T-cell (primary cell): ENCODE measurements around the gene MYH9. TPM values are rescaled to one million over a fixed set of nuclear protein-coding genes. Genes with fewer than 3 reads are reported as not detected.
"Not testable (repeated sequence)": the region's sequence is repeated elsewhere in the genome, so short reads cannot be mapped to it uniquely, and the experiment has no call there.

ENCODE experiments used
- ATAC-seq, 4 experiments: fragments of 200-7000 bp in 3 of 4; fragments of 150-1000 bp in 1 of 4; cut with Tn5 transposase; replicated peaks in 1 of 4; 1 replicate in 3 of 4; 2 replicates in 1 of 4; pipeline ENCODE4 v1.10.0; 2021; ENCODE audit warnings: moderate library complexity in 3 of 4, mild to moderate bottlenecking in 2 of 4, moderate number of reproducible peaks in 1 of 4
- CTCF ChIA-PET, 2 donors: fragments of 300-600 bp; sonication (Branson Sonifier 250); formaldehyde crosslinking; loops; one replicate each; lab custom pipeline; 2022; ENCODE audit warnings: antibody characterized with exemption in 2 of 2; lab: Charles Lee
- POLR2A ChIA-PET, 2 donors: fragments of 300-600 bp; sonication (Branson Sonifier 250); formaldehyde crosslinking; loops; one replicate each; lab custom pipeline; 2022; ENCODE audit warnings: antibody characterized with exemption in 2 of 2; lab: Charles Lee
- DNase-seq, 35 experiments: peaks; one replicate each; pipeline versions ENCODE4 v3.0.0 to v3.0.0-alpha.2; 2013 to 2023
- H3K27ac ChIP-seq: one replicate; pipeline ENCODE4 v1.5.1; 2013; ENCODE audit warnings: low read length
- H3K27me3 ChIP-seq, 2 experiments: replicated peaks in 1 of 2; 1 replicate in 1 of 2; 2 replicates in 1 of 2; pipeline versions ENCODE4 v1.6.1 to v1.7.0; 2013; ENCODE audit warnings: low read length in 1 of 2, mixed read lengths in 1 of 2; ENCODE audit not compliant: control insufficient read depth in 2 of 2, insufficient read depth in 2 of 2; ENCODE audit errors: extremely low read depth in 1 of 2
- H3K36me3 ChIP-seq, 2 donors: 1 replicate in 1 of 2; 2 replicates in 1 of 2; pipeline versions ENCODE4 v1.6.1 to v1.7.0; 2013; ENCODE audit warnings: low read length in 1 of 2; ENCODE audit not compliant: control insufficient read depth in 2 of 2, insufficient read depth in 1 of 2; ENCODE audit errors: extremely low read depth in 1 of 2
- H3K4me1 ChIP-seq, 2 experiments: 1 replicate in 1 of 2; 2 replicates in 1 of 2; pipeline versions ENCODE4 v1.6.1 to v1.7.0; 2013; ENCODE audit warnings: low read length in 2 of 2, mixed read lengths in 1 of 2; ENCODE audit not compliant: insufficient read depth in 2 of 2, control insufficient read depth in 1 of 2; ENCODE audit errors: extremely low read depth in 1 of 2
- H3K4me3 ChIP-seq, 2 donors: 1 replicate in 1 of 2; 2 replicates in 1 of 2; pipeline versions ENCODE4 v1.5.1 to v1.7.0; 2013; ENCODE audit warnings: mild to moderate bottlenecking in 2 of 2, low read length in 1 of 2, moderate library complexity in 1 of 2; ENCODE audit not compliant: control insufficient read depth in 1 of 2; ENCODE audit errors: extremely low read depth in 1 of 2
- H3K9me3 ChIP-seq: 2 replicates; pipeline ENCODE4 v1.7.0; 2013
- H3K27ac Mint-ChIP-seq, 2 donors: one replicate each; pipeline ENCODE4 v1.8.0; 2020 to 2021; ENCODE audit warnings: mild to moderate bottlenecking in 2 of 2, mixed read lengths in 2 of 2
- H3K27me3 Mint-ChIP-seq, 2 donors: one replicate each; pipeline ENCODE4 v1.8.0; 2021 to 2022; ENCODE audit warnings: mixed read lengths in 2 of 2
- H3K36me3 Mint-ChIP-seq: one replicate; pipeline ENCODE4 v1.8.0; 2021; ENCODE audit warnings: mixed read lengths
- H3K4me1 Mint-ChIP-seq, 3 donors: one replicate each; pipeline ENCODE4 v1.8.0; 2020 to 2022; ENCODE audit warnings: mixed read lengths in 3 of 3, mild to moderate bottlenecking in 1 of 3
- H3K4me3 Mint-ChIP-seq, 3 donors: one replicate each; pipeline ENCODE4 v1.8.0; 2020 to 2022; ENCODE audit warnings: mild to moderate bottlenecking in 3 of 3, mixed read lengths in 3 of 3, moderate library complexity in 3 of 3
- H3K9me3 Mint-ChIP-seq, 3 donors: one replicate each; pipeline ENCODE4 v1.8.0; 2020 to 2022; ENCODE audit warnings: mixed read lengths in 3 of 3
- WGBS: methylation state at CpG from one replicate; pipeline ENCODE4 v1.1.5; 2013; ENCODE audit warnings: missing lambda C conversion rate; ENCODE audit not compliant: insufficient coverage; 5-methylcytosine and 5-hydroxymethylcytosine counted together
- total RNA-seq, 35 experiments: library from RNA in 6 of 35; stranded (reverse) in 6 of 35; fragments of 120-200 nt in 1 of 35; gene quantifications; one replicate each; pipeline versions ENCODE4 v1.2.1 to v1.2.4 and lab custom pipeline; 2013 to 2026

MYH9 gene
- total RNA-seq, 5 donors from 2014 or later (not counting 1 experiment from before 2014, with no cell fraction given), result 816 to 1,109 (median 896) TPM

DNA sequence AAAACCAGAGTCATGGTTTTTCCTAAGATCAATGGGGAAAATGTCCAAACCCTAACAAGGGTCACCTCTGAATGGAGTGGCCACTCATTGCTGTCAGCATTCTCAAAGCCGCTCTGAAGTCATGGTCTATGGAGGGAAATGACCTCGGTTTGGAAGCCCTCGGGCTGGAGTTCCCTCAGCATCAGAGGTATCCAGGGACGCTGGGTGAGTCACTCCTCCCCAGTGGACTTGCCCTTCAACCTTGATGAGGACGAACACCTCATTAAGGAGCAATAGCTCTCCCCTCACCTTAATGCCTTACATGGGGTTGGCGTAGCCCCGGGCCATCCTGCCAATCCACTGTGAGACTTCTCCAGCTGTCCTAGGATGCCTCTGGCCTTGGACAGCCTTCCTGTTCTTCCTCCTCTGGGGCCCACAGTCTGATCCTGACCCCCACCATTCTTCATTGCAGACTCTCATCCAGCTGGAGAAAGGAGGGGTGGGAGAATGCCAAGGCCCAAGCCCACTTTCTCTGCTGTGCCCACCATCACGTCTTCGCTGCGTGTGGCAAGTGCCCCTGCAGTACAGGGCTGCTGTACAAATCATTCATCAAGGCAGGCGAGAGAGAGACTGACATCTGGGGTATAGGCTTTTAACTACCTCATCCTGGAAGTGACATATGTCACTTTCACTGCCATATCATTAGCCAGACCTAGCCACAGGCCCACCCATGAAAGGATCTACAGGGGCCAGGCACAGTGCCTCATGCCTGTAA, 25.4 kb upstream of the MYH9 start:
- ATAC-seq, result no peak
- POLR2A ChIA-PET, result interaction anchor here in 1 of 2 donors (0.7 kb wide), 1 partner anchor 41 kb away, joined by 10 read pairs; no protein-coding TSS in a partner anchor
- H3K36me3 Mint-ChIP-seq, result no peaks in the 10 kb centered on the region
- H3K27ac ChIP-seq, result no peak overlapping the region
- H3K4me3 Mint-ChIP-seq, result no peak overlapping the region
- peaks cover 30 to 50% (median 35%) of the 10 kb centered on the region in 3 donors for H3K4me1 Mint-ChIP-seq
- H3K27me3 ChIP-seq, result no peaks in the 10 kb centered on the region
- H3K27me3 Mint-ChIP-seq, result no peaks in the 10 kb centered on the region
- no peaks in the 10 kb centered on the region for H3K36me3 ChIP-seq
- DNase-seq, result no peak
- H3K9me3 Mint-ChIP-seq, result no peaks in the 10 kb centered on the region
- H3K9me3 ChIP-seq, result no peaks in the 10 kb centered on the region
- no peak overlapping the region for H3K27ac Mint-ChIP-seq
- peaks cover 6 to 48% of the 10 kb centered on the region in 2 experiments for H3K4me1 ChIP-seq
- no peak overlapping the region for H3K4me3 ChIP-seq
- CTCF ChIA-PET, result interaction anchor here in 1 of 2 donors (0.7 kb wide), 1 partner anchor 88 kb away, joined by 4 read pairs; no protein-coding TSS in a partner anchor
- 88% methylated on average over 5 of the region's 11 CpGs for WGBS

DNA sequence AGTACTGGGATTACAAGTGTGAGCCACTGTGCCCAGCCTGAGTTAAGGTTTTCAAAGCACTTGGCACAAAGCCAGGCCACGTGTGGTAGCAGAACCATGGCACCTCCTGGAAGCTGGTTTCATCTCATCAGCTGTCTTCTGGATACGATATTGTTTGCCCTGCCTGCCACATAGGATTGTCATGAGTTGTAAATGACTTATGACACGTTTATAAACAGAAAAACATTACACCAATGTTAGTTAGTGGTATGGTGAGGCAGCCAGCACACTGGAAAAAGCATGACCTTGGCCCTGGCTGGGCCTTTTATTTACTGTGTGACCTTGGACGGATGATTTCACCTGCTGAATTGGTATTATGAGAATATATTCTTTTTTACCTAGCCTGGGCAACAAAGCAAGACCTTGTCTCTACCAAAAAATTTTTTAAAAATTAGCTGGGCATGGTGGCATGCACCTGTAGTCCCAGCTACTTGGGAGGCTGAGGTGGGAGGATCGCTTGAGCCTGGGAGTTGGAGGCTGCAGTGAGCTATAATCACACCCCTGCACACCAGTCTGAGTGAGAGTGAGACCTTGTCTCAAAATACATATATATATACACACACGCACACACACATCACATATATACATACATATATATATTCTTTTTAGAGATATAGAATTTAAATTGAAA, 24.0 kb upstream of the MYH9 start:
- CTCF ChIA-PET, result no interaction called here
- H3K27ac ChIP-seq, result no peak overlapping the region
- H3K9me3 Mint-ChIP-seq, result no peaks in the 10 kb centered on the region
- H3K27me3 ChIP-seq, result no peaks in the 10 kb centered on the region
- H3K4me3 Mint-ChIP-seq, result no peak overlapping the region
- H3K4me1 ChIP-seq, result peaks cover 6 to 53% of the 10 kb centered on the region in 2 experiments
- ATAC-seq (no peak), DNase-seq (peak in 13 of 35 experiments; percentile 12 to 67 (median 20))
- no CpG with 5 or more reads among the region's 6 CpGs for WGBS
- no peaks in the 10 kb centered on the region for H3K27me3 Mint-ChIP-seq
- no peak overlapping the region for H3K4me3 ChIP-seq
- no peaks in the 10 kb centered on the region for H3K36me3 Mint-ChIP-seq
- POLR2A ChIA-PET, result interaction anchor here in 1 of 2 donors (0.7 kb wide), 1 partner anchor 12 kb away, joined by 3 read pairs; no protein-coding TSS in a partner anchor
- peak overlapping the region; percentile 16 to 52 for H3K27ac Mint-ChIP-seq
- no peaks in the 10 kb centered on the region for H3K36me3 ChIP-seq
- peaks cover 37 to 56% (median 40%) of the 10 kb centered on the region in 3 donors for H3K4me1 Mint-ChIP-seq
- no peaks in the 10 kb centered on the region for H3K9me3 ChIP-seq

DNA sequence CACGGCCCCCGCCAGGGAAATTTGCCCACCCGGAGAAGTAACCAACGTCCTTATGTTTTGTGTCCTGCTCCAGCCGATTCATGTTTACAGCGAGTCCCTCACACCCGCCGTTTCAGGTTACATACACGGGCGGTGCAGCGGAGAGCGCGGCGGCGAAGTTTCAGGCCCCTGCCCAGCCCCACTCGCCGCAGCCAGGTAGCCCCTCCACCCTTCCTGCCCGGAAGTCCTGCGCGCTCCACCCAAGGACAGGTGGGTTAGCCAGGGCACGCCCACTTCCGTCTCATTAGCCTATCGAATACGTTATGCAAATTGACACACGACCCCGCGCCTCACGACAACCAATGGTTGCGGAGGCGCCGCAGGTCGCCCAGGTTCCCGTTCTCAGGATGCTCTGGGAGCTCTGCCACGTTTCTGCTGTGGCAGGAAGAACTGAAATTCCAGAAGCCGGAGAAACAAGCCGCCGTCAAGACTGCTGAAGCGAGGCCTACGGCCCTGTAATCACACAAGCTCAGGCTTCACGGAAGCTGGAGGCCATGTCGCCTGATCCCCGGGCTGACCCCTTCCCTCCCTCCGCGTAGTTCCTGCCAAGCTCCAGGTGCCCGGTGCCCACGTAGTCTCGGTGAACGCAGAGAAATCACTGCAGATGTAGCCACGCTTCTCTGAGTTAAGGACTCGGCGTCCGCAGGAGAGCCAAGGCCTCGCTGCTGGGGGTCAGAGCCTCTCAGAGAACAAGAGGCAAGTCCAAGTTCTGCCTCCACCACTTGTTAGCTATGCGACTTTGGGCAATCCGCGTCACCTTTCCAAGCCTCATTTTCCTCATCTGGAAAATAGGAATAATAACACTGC, 22.4 kb upstream of the MYH9 start:
- no peaks in the 10 kb centered on the region for H3K9me3 ChIP-seq

GRCh38 chr22:36409554-36409910, 21.8 kb upstream of the MYH9 start:
- H3K9me3 ChIP-seq, DNase-seq, H3K27me3 Mint-ChIP-seq, POLR2A ChIA-PET, CTCF ChIA-PET, ATAC-seq, H3K36me3 ChIP-seq, H3K36me3 Mint-ChIP-seq, H3K27me3 ChIP-seq, H3K9me3 Mint-ChIP-seq: not testable (repeated sequence)
- Histone ChIP-seq H3K4me1 (peaks cover 20 to 71% of the 10 kb centered on the region in 2 experiments), H3K4me3 (peak overlapping the region in 1 of 2 donors; percentile 34), H3K27ac (peak overlapping the region; percentile 77)
- peak overlapping the region; percentile 65 to 77 (median 70) for H3K4me3 Mint-ChIP-seq
- WGBS, result 96% methylated on average over 5 of the region's 15 CpGs
- H3K27ac Mint-ChIP-seq, result peak overlapping the region; percentile 86 to 96
- peaks cover 57 to 70% (median 59%) of the 10 kb centered on the region in 3 donors for H3K4me1 Mint-ChIP-seq

More for the DNA sequence above, 22.4 kb upstream of the MYH9 start:
- H3K36me3 Mint-ChIP-seq, result no peaks in the 10 kb centered on the region
- no peaks in the 10 kb centered on the region for H3K27me3 Mint-ChIP-seq
- peak overlapping the region; percentile 25 to 34 for H3K4me3 ChIP-seq
- peak; percentile 41 to 78 (median 67) for DNase-seq
- peak overlapping the region; percentile 86 to 96 for H3K27ac Mint-ChIP-seq
- no peaks in the 10 kb centered on the region for H3K9me3 Mint-ChIP-seq
- ChIA-PET POLR2A (no interaction called here), CTCF (interaction anchor here in 1 of 2 donors (0.9 kb wide), 1 partner anchor 110 kb away, joined by 3 read pairs; no protein-coding TSS in a partner anchor)
- peak overlapping the region; percentile 77 for H3K27ac ChIP-seq
- peak overlapping the region; percentile 65 to 77 (median 70) for H3K4me3 Mint-ChIP-seq
- 42% methylated on average over 45 of the region's 56 CpGs for WGBS
- peak; percentile 58 to 85 (median 70) for ATAC-seq
- H3K27me3 ChIP-seq, result no peaks in the 10 kb centered on the region
- no peaks in the 10 kb centered on the region for H3K36me3 ChIP-seq
- H3K4me1 ChIP-seq, result peaks cover 17 to 65% of the 10 kb centered on the region in 2 experiments
- peaks cover 51 to 64% (median 53%) of the 10 kb centered on the region in 3 donors for H3K4me1 Mint-ChIP-seq

- Mint-ChIP-seq H3K4me3 (peak overlapping the region in 1 of 3 donors; percentile 77), H3K27me3 (no peaks in the 10 kb centered on the region), H3K27ac (peak overlapping the region; percentile 86 to 96), H3K4me1 (peaks cover 60 to 75% (median 61%) of the 10 kb centered on the region in 3 donors), H3K36me3 (no peaks in the 10 kb centered on the region), H3K9me3 (no peaks in the 10 kb centered on the region)
- H3K27ac ChIP-seq, result peak overlapping the region; percentile 48
- H3K36me3 ChIP-seq, result no peaks in the 10 kb centered on the region
- peaks cover 22 to 76% of the 10 kb centered on the region in 2 experiments for H3K4me1 ChIP-seq
- no peaks in the 10 kb centered on the region for H3K27me3 ChIP-seq
- 92% methylated on average over 2 of the region's 2 CpGs for WGBS
- H3K9me3 ChIP-seq, result no peaks in the 10 kb centered on the region
- CTCF ChIA-PET, result no interaction called here
- ATAC-seq, result no peak
- POLR2A ChIA-PET, result no interaction called here
- H3K4me3 ChIP-seq, result no peak overlapping the region
- DNase-seq, result no peak
These were observed 21.3 kb upstream of the MYH9 start for GRCh38 chr22:36409056-36409455.
